ENCODE data around the gene PNPLA1. TPM values are rescaled to one million over a fixed set of nuclear protein-coding genes. Genes with fewer than 3 reads are reported as not detected.

PNPLA1 gene
- total RNA-seq, 1 donor from 2014 or later, result not detected

GRCh38 chr6:36276581-36277536 is 7.0 kb downstream of the PNPLA1 start:
- peaks cover 3% of the 10 kb centered on the region for H3K9me3 Mint-ChIP-seq (ENCODE audit: unreplicated experiment)
- H3K27ac Mint-ChIP-seq (ENCODE audit: unreplicated experiment), result no peak overlapping the region
- H3K36me3 Mint-ChIP-seq (ENCODE audit: unreplicated experiment), result no peaks in the 10 kb centered on the region
- H3K4me3 Mint-ChIP-seq (ENCODE audit: unreplicated experiment), result no peak overlapping the region
- TF ChIP-seq, protein P1, sequence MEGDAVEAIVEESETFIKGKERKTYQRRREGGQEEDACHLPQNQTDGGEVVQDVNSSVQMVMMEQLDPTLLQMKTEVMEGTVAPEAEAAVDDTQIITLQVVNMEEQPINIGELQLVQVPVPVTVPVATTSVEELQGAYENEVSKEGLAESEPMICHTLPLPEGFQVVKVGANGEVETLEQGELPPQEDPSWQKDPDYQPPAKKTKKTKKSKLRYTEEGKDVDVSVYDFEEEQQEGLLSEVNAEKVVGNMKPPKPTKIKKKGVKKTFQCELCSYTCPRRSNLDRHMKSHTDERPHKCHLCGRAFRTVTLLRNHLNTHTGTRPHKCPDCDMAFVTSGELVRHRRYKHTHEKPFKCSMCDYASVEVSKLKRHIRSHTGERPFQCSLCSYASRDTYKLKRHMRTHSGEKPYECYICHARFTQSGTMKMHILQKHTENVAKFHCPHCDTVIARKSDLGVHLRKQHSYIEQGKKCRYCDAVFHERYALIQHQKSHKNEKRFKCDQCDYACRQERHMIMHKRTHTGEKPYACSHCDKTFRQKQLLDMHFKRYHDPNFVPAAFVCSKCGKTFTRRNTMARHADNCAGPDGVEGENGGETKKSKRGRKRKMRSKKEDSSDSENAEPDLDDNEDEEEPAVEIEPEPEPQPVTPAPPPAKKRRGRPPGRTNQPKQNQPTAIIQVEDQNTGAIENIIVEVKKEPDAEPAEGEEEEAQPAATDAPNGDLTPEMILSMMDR (IDR thresholded peaks at IDR 0.05; ENCODE audit: partially characterized antibody, unreplicated experiment), result no peak
- DNase-seq, result no peak
- H3K27me3 Mint-ChIP-seq (ENCODE audit: unreplicated experiment), result peaks cover 2% of the 10 kb centered on the region
- H3K4me1 Mint-ChIP-seq (ENCODE audit: low read depth, unreplicated experiment), result no peaks in the 10 kb centered on the region

DNA sequence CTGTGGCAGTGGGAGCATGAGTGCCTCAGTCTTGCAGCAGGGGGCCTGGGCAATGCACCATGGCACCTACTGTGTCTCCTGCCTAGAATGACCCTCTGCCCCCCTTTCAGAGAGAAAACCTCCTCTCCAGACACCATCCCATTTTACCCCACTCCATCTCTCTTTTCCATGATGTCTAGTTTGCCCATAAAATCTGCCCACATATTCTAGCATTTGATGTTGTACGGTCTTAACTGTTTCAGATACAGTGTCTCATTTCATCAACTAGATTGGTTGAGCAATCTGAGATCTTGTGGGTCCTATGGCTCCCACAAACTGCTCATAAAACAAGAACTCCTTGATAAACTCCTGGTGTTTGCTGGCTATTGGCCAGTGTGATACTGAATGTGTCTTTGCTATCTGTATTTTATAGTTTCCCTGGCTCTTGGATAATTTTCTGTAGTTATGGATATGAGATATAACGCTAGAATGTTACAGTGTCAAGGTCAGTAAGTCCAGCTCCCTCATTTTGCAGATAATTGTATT is 8.1 kb downstream of the PNPLA1 start:
- H3K4me1 Mint-ChIP-seq (ENCODE audit: low read depth, unreplicated experiment), result no peaks in the 10 kb centered on the region
- peaks cover 3% of the 10 kb centered on the region for H3K9me3 Mint-ChIP-seq (ENCODE audit: unreplicated experiment)
- no peak for DNase-seq
- H3K27me3 Mint-ChIP-seq (ENCODE audit: unreplicated experiment), result peaks cover 3% of the 10 kb centered on the region
- TF ChIP-seq, protein P1 (IDR thresholded peaks at IDR 0.05; ENCODE audit: partially characterized antibody, unreplicated experiment), result no peak
- no peaks in the 10 kb centered on the region for H3K36me3 Mint-ChIP-seq (ENCODE audit: unreplicated experiment)
- no peak overlapping the region for H3K4me3 Mint-ChIP-seq (ENCODE audit: unreplicated experiment)
- H3K27ac Mint-ChIP-seq (ENCODE audit: unreplicated experiment), result no peak overlapping the region

- peaks cover 4% of the 10 kb centered on the region for H3K4me1 Mint-ChIP-seq (ENCODE audit: low read depth, unreplicated experiment)
- H3K27me3 Mint-ChIP-seq (ENCODE audit: unreplicated experiment), result peaks cover 6% of the 10 kb centered on the region
- TF ChIP-seq, protein P1 (IDR thresholded peaks at IDR 0.05; ENCODE audit: partially characterized antibody, unreplicated experiment), result no peak
- no peaks in the 10 kb centered on the region for H3K36me3 Mint-ChIP-seq (ENCODE audit: unreplicated experiment)
- H3K27ac Mint-ChIP-seq (ENCODE audit: unreplicated experiment), result no peak overlapping the region
- no peak overlapping the region for H3K4me3 Mint-ChIP-seq (ENCODE audit: unreplicated experiment)
- H3K9me3 Mint-ChIP-seq (ENCODE audit: unreplicated experiment), result peaks cover 1% of the 10 kb centered on the region
- no peak for DNase-seq
Observed at GRCh38 chr6:36280467-36280866, 10.6 kb downstream of the PNPLA1 start.

DNA sequence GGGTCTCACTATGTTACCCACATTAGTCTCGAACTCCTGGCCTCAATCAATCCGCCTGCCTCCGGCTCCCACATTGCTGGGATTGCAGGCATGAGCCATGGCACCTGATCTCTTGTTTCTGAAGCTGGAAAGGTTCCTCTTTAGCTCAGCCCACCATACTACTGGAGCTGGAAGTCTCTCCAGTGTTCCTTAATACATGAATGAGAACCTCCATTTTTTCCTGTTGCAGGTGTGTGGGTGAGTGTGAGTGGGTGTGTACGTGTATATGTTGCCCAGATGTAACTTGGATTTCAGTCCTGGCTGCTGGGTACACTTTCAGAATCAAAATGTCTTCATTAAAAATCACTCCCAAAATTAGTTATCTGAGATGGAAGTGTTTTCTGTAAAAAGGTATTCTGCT is 11.1 kb downstream of the PNPLA1 start:
- DNase-seq, result no peak
- peaks cover 9% of the 10 kb centered on the region for H3K4me1 Mint-ChIP-seq (ENCODE audit: low read depth, unreplicated experiment)
- H3K27ac Mint-ChIP-seq (ENCODE audit: unreplicated experiment), result no peak overlapping the region
- H3K27me3 Mint-ChIP-seq (ENCODE audit: unreplicated experiment), result peaks cover 6% of the 10 kb centered on the region
- no peaks in the 10 kb centered on the region for H3K36me3 Mint-ChIP-seq (ENCODE audit: unreplicated experiment)
- H3K9me3 Mint-ChIP-seq (ENCODE audit: unreplicated experiment), result peaks cover 2% of the 10 kb centered on the region
- no peak overlapping the region for H3K4me3 Mint-ChIP-seq (ENCODE audit: unreplicated experiment)
- TF ChIP-seq, protein P1 (IDR thresholded peaks at IDR 0.05; ENCODE audit: partially characterized antibody, unreplicated experiment), result no peak

DNA sequence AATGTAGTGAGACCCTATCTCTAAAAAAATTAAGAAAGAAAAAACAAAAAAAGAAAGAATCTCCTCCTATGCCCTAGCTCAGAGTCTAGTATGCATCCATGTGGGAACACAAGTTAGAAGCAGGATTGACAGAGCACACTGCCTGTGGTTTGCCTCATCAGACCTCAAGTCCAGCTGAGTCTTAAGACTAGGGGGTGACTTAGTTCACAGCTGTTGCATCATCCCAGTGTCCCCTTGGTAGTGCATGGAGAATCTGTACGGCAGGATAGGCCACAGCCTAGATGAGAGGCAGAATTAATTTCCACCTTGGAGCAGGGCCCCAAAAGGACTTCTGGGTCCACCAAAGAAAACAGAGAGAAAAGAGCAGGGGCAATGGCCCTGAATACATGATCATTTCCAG is 13.7 kb downstream of the PNPLA1 start:
- Mint-ChIP-seq H3K27ac (ENCODE audit: unreplicated experiment) (no peak overlapping the region), H3K27me3 (ENCODE audit: unreplicated experiment) (peaks cover 4% of the 10 kb centered on the region), H3K9me3 (ENCODE audit: unreplicated experiment) (peaks cover 2% of the 10 kb centered on the region), H3K4me1 (ENCODE audit: low read depth, unreplicated experiment) (peaks cover 9% of the 10 kb centered on the region), H3K4me3 (ENCODE audit: unreplicated experiment) (no peak overlapping the region), H3K36me3 (ENCODE audit: unreplicated experiment) (no peaks in the 10 kb centered on the region)
- TF ChIP-seq, protein P1 (IDR thresholded peaks at IDR 0.05; ENCODE audit: partially characterized antibody, unreplicated experiment), result no peak
- no peak for DNase-seq
